Breast epithelium (tissue), 3 donors: ENCODE results near the gene PCDH9.

Experiments used
- CTCF ChIP-seq, 3 donors: fragments of 450-650 bp; IDR thresholded peaks; one replicate each; pipeline ENCODE4 v1.5.1; 2016 to 2017; ENCODE audit warnings: antibody characterized with exemption in 3 of 3, mild to moderate bottlenecking in 3 of 3, moderate library complexity in 3 of 3
- POLR2A ChIP-seq: fragments of 450-650 bp; IDR thresholded peaks from one replicate; pipeline ENCODE4 v1.6.1; 2016; ENCODE audit warnings: antibody characterized with exemption, mild to moderate bottlenecking, moderate library complexity

- TF ChIP-seq POLR2A (no peak), CTCF (IDR thresholded peaks at IDR 0.05) (no peak)
These were observed 761.5 kb downstream of the PCDH9 start for GRCh38 chr13:66468656-66469055.
